B cell (primary cell): Measurements from ENCODE around the gene CD300LD.

Source experiments
- EZH2 ChIP-seq: IDR thresholded peaks from 2 replicates; pipeline ENCODE4 v1.6.1; 2012; ENCODE audit warnings: borderline replicate concordance, low read depth, mild to moderate bottlenecking, moderate library complexity, low read length; ENCODE audit not compliant: insufficient read depth, poor library complexity, severe bottlenecking
- TF ChIP-seq, protein P1 (sequence below): fragments of 200-600 bp; IDR thresholded peaks from one replicate; pipeline ENCODE4 v1.8.0; 2022; ENCODE audit warnings: antibody characterized with exemption, mild to moderate bottlenecking

DNA sequence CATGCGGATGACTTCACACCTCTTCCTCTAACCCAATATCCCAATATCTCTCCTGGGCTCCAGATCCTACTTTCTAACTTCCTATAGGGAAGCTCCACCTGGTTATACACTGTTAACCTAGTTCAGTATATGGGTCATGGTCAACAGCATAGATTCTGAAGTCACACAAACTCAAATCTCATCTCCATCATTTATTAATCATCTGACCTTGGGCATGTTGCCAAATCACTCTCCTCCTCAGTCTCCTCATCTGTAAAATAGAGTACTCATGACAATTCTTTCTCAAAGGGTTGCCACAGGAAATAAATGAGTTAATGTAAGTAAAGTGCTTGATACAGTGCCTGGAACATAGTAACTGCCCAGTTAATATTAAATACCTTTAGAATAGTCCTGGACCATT lies 32.0 kb upstream of the CD300LD start:
- no peak for TF ChIP-seq EZH2
- TF ChIP-seq, protein P1, sequence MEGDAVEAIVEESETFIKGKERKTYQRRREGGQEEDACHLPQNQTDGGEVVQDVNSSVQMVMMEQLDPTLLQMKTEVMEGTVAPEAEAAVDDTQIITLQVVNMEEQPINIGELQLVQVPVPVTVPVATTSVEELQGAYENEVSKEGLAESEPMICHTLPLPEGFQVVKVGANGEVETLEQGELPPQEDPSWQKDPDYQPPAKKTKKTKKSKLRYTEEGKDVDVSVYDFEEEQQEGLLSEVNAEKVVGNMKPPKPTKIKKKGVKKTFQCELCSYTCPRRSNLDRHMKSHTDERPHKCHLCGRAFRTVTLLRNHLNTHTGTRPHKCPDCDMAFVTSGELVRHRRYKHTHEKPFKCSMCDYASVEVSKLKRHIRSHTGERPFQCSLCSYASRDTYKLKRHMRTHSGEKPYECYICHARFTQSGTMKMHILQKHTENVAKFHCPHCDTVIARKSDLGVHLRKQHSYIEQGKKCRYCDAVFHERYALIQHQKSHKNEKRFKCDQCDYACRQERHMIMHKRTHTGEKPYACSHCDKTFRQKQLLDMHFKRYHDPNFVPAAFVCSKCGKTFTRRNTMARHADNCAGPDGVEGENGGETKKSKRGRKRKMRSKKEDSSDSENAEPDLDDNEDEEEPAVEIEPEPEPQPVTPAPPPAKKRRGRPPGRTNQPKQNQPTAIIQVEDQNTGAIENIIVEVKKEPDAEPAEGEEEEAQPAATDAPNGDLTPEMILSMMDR = no peak
